Measurements from ENCODE around the gene NPLOC4.

DNA sequence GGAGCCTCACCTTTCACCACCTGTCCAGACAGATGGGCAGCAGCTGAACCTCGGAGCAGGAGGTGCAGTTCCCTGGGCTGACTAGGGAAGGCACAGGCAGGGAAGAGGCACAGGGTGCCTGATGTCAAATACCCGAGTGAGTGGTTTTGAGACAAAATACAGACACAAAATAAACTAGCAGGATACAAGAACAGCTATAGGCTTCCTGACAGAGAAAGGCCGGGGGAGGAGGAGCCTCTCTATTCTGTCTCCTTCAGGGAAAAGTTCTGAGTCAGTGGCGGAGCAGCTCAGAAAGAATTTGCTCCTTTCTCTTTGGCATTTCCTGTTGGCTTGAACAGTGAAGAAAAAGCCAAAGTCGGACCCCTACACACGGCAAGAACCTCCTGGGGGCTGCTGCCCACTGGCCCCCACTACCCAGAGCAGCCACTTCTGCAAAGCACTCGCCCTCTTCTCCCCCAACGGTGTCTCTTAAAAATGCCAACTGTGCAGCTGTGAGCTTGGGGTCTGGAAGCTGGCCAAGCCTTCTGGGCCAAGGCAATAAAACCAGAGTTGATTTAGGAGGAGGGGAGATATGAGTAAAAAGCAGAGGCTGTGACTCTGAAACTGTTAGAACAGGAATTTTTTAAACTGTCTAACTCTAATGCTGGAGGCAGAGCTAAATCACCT, 70.3 kb downstream of the NPLOC4 start:
- TF ChIP-seq, protein P1, sequence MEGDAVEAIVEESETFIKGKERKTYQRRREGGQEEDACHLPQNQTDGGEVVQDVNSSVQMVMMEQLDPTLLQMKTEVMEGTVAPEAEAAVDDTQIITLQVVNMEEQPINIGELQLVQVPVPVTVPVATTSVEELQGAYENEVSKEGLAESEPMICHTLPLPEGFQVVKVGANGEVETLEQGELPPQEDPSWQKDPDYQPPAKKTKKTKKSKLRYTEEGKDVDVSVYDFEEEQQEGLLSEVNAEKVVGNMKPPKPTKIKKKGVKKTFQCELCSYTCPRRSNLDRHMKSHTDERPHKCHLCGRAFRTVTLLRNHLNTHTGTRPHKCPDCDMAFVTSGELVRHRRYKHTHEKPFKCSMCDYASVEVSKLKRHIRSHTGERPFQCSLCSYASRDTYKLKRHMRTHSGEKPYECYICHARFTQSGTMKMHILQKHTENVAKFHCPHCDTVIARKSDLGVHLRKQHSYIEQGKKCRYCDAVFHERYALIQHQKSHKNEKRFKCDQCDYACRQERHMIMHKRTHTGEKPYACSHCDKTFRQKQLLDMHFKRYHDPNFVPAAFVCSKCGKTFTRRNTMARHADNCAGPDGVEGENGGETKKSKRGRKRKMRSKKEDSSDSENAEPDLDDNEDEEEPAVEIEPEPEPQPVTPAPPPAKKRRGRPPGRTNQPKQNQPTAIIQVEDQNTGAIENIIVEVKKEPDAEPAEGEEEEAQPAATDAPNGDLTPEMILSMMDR (IDR thresholded peaks at IDR 0.05; ENCODE audit: borderline replicate concordance, extremely low read depth, low read length, poor library complexity, severe bottlenecking) = no peak
- no peak for TF ChIP-seq EZH2 (IDR thresholded peaks at IDR 0.05; ENCODE audit: borderline replicate concordance, low read depth, low read length, severe bottlenecking)

Measured in DND-41 (cell line).